Osteoblast (primary cell): Measurements from ENCODE around the gene KRTAP1-4. TPM values are rescaled to one million over a fixed set of nuclear protein-coding genes. Genes with fewer than 3 reads are reported as not detected.

Experiments
- DNase-seq: peaks from one replicate; pipeline ENCODE4 v3.0.0; 2011; ENCODE audit warnings: low spot score, mixed read lengths; ENCODE audit not compliant: insufficient read length; ENCODE audit errors: missing footprints
- H2AFZ ChIP-seq: 2 replicates; pipeline ENCODE4 v1.6.0; 2011; ENCODE audit warnings: mild to moderate bottlenecking, low read length
- H3K27ac ChIP-seq: 2 replicates; pipeline ENCODE4 v1.5.1; 2011; ENCODE audit warnings: mild to moderate bottlenecking, low read depth, low read length, moderate library complexity
- H3K27me3 ChIP-seq: 2 replicates; pipeline ENCODE4 v1.6.0; 2012; ENCODE audit warnings: mild to moderate bottlenecking, control low read depth, inconsistent platforms, low read length, moderate library complexity; ENCODE audit not compliant: insufficient read depth
- H3K36me3 ChIP-seq: 2 replicates; pipeline ENCODE4 v1.5.1; 2011; ENCODE audit warnings: mild to moderate bottlenecking, low read length, control low read depth, moderate library complexity; ENCODE audit not compliant: insufficient read depth
- H3K4me1 ChIP-seq: 2 replicates; pipeline ENCODE4 v1.5.1; 2011; ENCODE audit warnings: mild to moderate bottlenecking, low read length, control low read depth, moderate library complexity; ENCODE audit not compliant: insufficient read depth
- H3K4me2 ChIP-seq: 2 replicates; pipeline ENCODE4 v1.6.0; 2011; ENCODE audit warnings: mild to moderate bottlenecking, low read length; ENCODE audit not compliant: insufficient read depth
- H3K4me3 ChIP-seq: fragments of 200-600 bp; sonication (generic); 3 replicates; pipeline ENCODE4 v1.5.1; 2012; ENCODE audit warnings: mild to moderate bottlenecking, low read length, inconsistent platforms; ENCODE audit not compliant: insufficient read depth
- H3K79me2 ChIP-seq: 2 replicates; pipeline ENCODE4 v1.6.0; 2012; ENCODE audit warnings: mild to moderate bottlenecking, low read length, control low read depth, inconsistent platforms; ENCODE audit not compliant: insufficient read depth
- H3K9me3 ChIP-seq: 2 replicates; pipeline ENCODE4 v1.5.1; 2011; ENCODE audit warnings: low read depth, low read length, control low read depth
- H4K20me1 ChIP-seq: 2 replicates; pipeline ENCODE4 v1.6.0; 2012; ENCODE audit warnings: mild to moderate bottlenecking, low read length, control low read depth; ENCODE audit not compliant: insufficient read depth
- CTCF ChIP-seq: IDR thresholded peaks from 2 replicates; pipeline ENCODE4 v1.5.1; 2011; ENCODE audit warnings: mild to moderate bottlenecking, low read depth, low read length, moderate library complexity; ENCODE audit errors: extremely low read depth
- total RNA-seq: library from RNA; depleted of rRNA; stranded (reverse); fragments of >200 nt; gene quantifications from 2 replicates; pipeline ENCODE4 v1.2.3, GENCODE V29; 2012

The KRTAP1-4 gene
- total RNA-seq, 1 donor: not detected

GRCh38 chr17:41013181-41013580 lies 16.8 kb downstream of the KRTAP1-4 start:
- Histone ChIP-seq H3K27ac (no peak overlapping the region), H3K4me3 (no peak overlapping the region), H3K79me2 (no peaks in the 10 kb centered on the region), H4K20me1 (no peaks in the 10 kb centered on the region), H3K4me1 (no peaks in the 10 kb centered on the region), H3K4me2 (no peak overlapping the region), H3K36me3 (no peaks in the 10 kb centered on the region), H3K9me3 (no peaks in the 10 kb centered on the region), H3K27me3 (no peaks in the 10 kb centered on the region), H2AFZ (peak overlapping the region; percentile 48)
- TF ChIP-seq CTCF: no peak
- no peak for DNase-seq

GRCh38 chr17:41012326-41013120 lies 17.5 kb downstream of the KRTAP1-4 start:
- no peaks in the 10 kb centered on the region for H3K27me3 ChIP-seq
- no peaks in the 10 kb centered on the region for H3K79me2 ChIP-seq
- H2AFZ ChIP-seq: peak overlapping the region; percentile 48
- no peaks in the 10 kb centered on the region for H3K36me3 ChIP-seq
- no peak for TF ChIP-seq CTCF
- H3K4me2 ChIP-seq: no peak overlapping the region
- H3K27ac ChIP-seq: no peak overlapping the region
- H3K4me1 ChIP-seq: no peaks in the 10 kb centered on the region
- no peaks in the 10 kb centered on the region for H3K9me3 ChIP-seq
- no peak overlapping the region for H3K4me3 ChIP-seq
- no peaks in the 10 kb centered on the region for H4K20me1 ChIP-seq
- DNase-seq: no peak

- DNase-seq: no peak
These were observed 19.6 kb downstream of the KRTAP1-4 start for GRCh38 chr17:41010441-41010840.

More at GRCh38 chr17:41010441-41010840, 19.6 kb downstream of the KRTAP1-4 start:
- Histone ChIP-seq H3K27ac (no peak overlapping the region), H4K20me1 (no peaks in the 10 kb centered on the region), H3K27me3 (no peaks in the 10 kb centered on the region), H3K4me1 (no peaks in the 10 kb centered on the region), H3K4me3 (no peak overlapping the region), H3K9me3 (no peaks in the 10 kb centered on the region), H3K79me2 (no peaks in the 10 kb centered on the region), H3K36me3 (no peaks in the 10 kb centered on the region), H3K4me2 (no peak overlapping the region), H2AFZ (no peak overlapping the region)
- TF ChIP-seq CTCF: no peak
